PC-9 (cell line): Measurements from ENCODE around the gene MEIS2. TPM values are rescaled to one million over a fixed set of nuclear protein-coding genes. Genes with fewer than 3 reads are reported as not detected.
A peak's percentile ranks its signal among the peaks of the same experiment; 100 is the strongest.

Source experiments
- BruUV-seq: library from RNA; stranded (reverse); fragments of 400-500 nt; replicated peaks from 2 replicates; lab custom pipeline; 2021; lab: Mats Ljungman, UMichigan
- CTCF ChIA-PET: fragments of 300-600 bp; sonication (Branson Sonifier 250); formaldehyde crosslinking; loops from one replicate; lab custom pipeline; 2022; ENCODE audit warnings: antibody characterized with exemption; lab: Charles Lee
- POLR2A ChIA-PET: fragments of 300-600 bp; sonication (Branson Sonifier 250); formaldehyde crosslinking; loops from one replicate; lab custom pipeline; 2022; ENCODE audit warnings: antibody characterized with exemption; ENCODE audit not compliant: unreplicated experiment; lab: Charles Lee
- DNase-seq, 2 experiments: peaks; one replicate each; pipeline versions ENCODE4 v3.0.0 to v3.0.0-alpha.2; 2015 to 2022; ENCODE audit warnings: mixed read lengths in 1 of 2
- H2AFZ ChIP-seq: fragments of 200-600 bp; sonication (generic); 2 replicates; pipeline ENCODE4 v1.8.1; 2017; ENCODE audit warnings: antibody characterized with exemption
- H3F3A ChIP-seq: fragments of 200-600 bp; sonication (generic); 2 replicates; pipeline ENCODE4 v1.8.1; 2017; ENCODE audit warnings: antibody characterized with exemption, mild to moderate bottlenecking, low read depth; ENCODE audit not compliant: insufficient read depth
- H3K27ac ChIP-seq: fragments of 200-600 bp; sonication (generic); 2 replicates; pipeline ENCODE4 v1.6.1; 2016; ENCODE audit warnings: mixed run types
- H3K27me3 ChIP-seq: fragments of 200-600 bp; sonication (generic); 2 replicates; pipeline ENCODE4 v1.6.1; 2016; ENCODE audit warnings: low read depth, mixed run types; ENCODE audit not compliant: insufficient read depth
- H3K36me3 ChIP-seq: fragments of 200-600 bp; sonication (generic); 2 replicates; pipeline ENCODE4 v1.6.1; 2016; ENCODE audit warnings: low read depth, mixed run types
- H3K4me1 ChIP-seq: fragments of 200-600 bp; sonication (generic); replicated peaks from 2 replicates; pipeline ENCODE4 v1.6.1; 2016; ENCODE audit warnings: mixed run types; ENCODE audit not compliant: insufficient read depth
- H3K4me2 ChIP-seq: fragments of 200-600 bp; sonication (generic); 2 replicates; pipeline ENCODE4 v1.6.1; 2017; ENCODE audit warnings: mixed run types
- H3K4me3 ChIP-seq: fragments of 200-600 bp; sonication (generic); 2 replicates; pipeline ENCODE4 v1.6.1; 2016; ENCODE audit warnings: mixed run types
- H3K79me2 ChIP-seq: fragments of 200-600 bp; sonication (generic); 2 replicates; pipeline ENCODE4 v1.6.1; 2017; ENCODE audit warnings: low read depth, mixed run types
- H3K9me2 ChIP-seq: fragments of 200-600 bp; sonication (generic); 2 replicates; pipeline ENCODE4 v1.8.1; 2017; ENCODE audit warnings: mild to moderate bottlenecking; ENCODE audit not compliant: insufficient read depth
- H3K9me3 ChIP-seq: fragments of 200-600 bp; sonication (generic); 2 replicates; pipeline ENCODE4 v1.8.1; 2016; ENCODE audit warnings: low read depth; ENCODE audit not compliant: insufficient read depth
- H4K20me1 ChIP-seq: fragments of 200-600 bp; sonication (generic); 2 replicates; pipeline ENCODE4 v1.8.1; 2017; ENCODE audit not compliant: insufficient read depth
- EZH2 ChIP-seq: fragments of 200-600 bp; sonication (generic); IDR thresholded peaks from 2 replicates; pipeline ENCODE4 v1.8.0; 2017; ENCODE audit warnings: antibody characterized with exemption, low read depth
- intact Hi-C: fragments of 100-400 bp; cut with micrococcal nuclease; formaldehyde crosslinking; loops from one replicate; pipeline ENCODE4 v1.10.0; 2022; ENCODE audit not compliant: unreplicated experiment
- total RNA-seq: library from RNA; stranded (reverse); gene quantifications from 2 replicates; pipeline ENCODE4 v1.2.3, GENCODE V29; 2021
- TF ChIP-seq, protein P1 (sequence below): fragments of 200-600 bp; sonication (generic); conservative IDR thresholded peaks from 2 replicates; pipeline ENCODE4 v1.6.1; 2017; ENCODE audit warnings: mixed run types, antibody characterized with exemption, mild to moderate bottlenecking, moderate library complexity

The MEIS2 gene
- total RNA-seq, 1 experiment from 2014 or later = 29.1 TPM

DNA sequence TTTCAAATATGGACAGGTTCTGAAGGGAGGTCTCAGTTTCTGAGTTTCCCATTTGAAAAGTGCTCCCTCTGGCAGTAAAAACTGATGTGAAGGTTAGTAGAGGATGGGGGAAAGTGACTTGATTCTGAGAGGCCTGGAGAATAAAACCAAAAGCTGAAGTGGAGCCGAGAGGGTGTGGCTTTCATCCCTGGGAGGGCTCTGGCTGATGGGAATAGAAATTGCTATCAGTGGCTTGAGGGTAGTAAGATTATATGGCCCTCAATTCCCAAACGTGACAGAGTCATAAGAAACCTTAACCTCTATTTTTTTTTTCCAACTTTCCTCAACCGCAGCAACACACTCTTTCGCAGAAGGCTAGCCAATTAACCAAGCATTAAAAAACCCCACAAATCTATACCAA lies 185.9 kb downstream of the MEIS2 start:
- CTCF ChIA-PET = no interaction called here
- Histone ChIP-seq H3F3A (no peaks in the 10 kb centered on the region), H3K4me3 (no peak overlapping the region), H3K27ac (no peak overlapping the region), H3K4me2 (no peak overlapping the region), H4K20me1 (no peaks in the 10 kb centered on the region), H3K36me3 (no peaks in the 10 kb centered on the region), H3K4me1 (peaks cover 27% of the 10 kb centered on the region), H3K9me2 (no peaks in the 10 kb centered on the region), H3K27me3 (no peaks in the 10 kb centered on the region), H2AFZ (no peak overlapping the region), H3K9me3 (no peaks in the 10 kb centered on the region), H3K79me2 (no peaks in the 10 kb centered on the region)
- intact Hi-C loops = no loop called here
- no peak for DNase-seq
- TF ChIP-seq, protein P1, sequence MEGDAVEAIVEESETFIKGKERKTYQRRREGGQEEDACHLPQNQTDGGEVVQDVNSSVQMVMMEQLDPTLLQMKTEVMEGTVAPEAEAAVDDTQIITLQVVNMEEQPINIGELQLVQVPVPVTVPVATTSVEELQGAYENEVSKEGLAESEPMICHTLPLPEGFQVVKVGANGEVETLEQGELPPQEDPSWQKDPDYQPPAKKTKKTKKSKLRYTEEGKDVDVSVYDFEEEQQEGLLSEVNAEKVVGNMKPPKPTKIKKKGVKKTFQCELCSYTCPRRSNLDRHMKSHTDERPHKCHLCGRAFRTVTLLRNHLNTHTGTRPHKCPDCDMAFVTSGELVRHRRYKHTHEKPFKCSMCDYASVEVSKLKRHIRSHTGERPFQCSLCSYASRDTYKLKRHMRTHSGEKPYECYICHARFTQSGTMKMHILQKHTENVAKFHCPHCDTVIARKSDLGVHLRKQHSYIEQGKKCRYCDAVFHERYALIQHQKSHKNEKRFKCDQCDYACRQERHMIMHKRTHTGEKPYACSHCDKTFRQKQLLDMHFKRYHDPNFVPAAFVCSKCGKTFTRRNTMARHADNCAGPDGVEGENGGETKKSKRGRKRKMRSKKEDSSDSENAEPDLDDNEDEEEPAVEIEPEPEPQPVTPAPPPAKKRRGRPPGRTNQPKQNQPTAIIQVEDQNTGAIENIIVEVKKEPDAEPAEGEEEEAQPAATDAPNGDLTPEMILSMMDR = no peak
- no peak for TF ChIP-seq EZH2
- POLR2A ChIA-PET = no interaction called here
- no TSS peak for BruUV-seq

DNA sequence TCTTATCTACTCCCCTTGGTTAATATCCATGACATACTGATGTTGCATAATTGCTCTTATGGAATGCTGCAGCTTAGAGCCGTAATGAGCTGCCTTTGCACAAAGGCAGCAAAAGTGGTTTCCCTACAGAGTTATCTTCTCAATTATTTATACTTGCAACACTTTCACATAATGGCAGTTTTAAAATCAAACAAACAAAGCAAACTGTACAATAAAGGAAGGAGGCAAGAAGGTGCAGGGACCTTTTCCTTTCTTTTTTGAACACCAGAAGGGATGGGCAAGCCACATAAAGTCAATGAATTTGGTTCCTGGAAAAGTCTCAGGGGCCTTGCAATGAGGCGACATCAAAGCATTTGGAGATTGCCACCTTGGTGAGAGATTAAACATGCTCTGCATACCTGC lies 188.0 kb downstream of the MEIS2 start:
- Histone ChIP-seq H3K9me2 (no peaks in the 10 kb centered on the region), H3K79me2 (no peaks in the 10 kb centered on the region), H3F3A (no peaks in the 10 kb centered on the region), H3K4me3 (no peak overlapping the region), H4K20me1 (no peaks in the 10 kb centered on the region), H3K4me1 (peaks cover 27% of the 10 kb centered on the region), H3K9me3 (no peaks in the 10 kb centered on the region), H3K27ac (no peak overlapping the region), H2AFZ (no peak overlapping the region), H3K27me3 (no peaks in the 10 kb centered on the region), H3K36me3 (no peaks in the 10 kb centered on the region), H3K4me2 (no peak overlapping the region)
- ChIA-PET CTCF (no interaction called here), POLR2A (no interaction called here)
- DNase-seq = peak in 1 of 2 experiments; percentile 68
- no peak for TF ChIP-seq EZH2
- TF ChIP-seq, protein P1 = no peak
- intact Hi-C loops = no loop called here
- no TSS peak for BruUV-seq

DNA sequence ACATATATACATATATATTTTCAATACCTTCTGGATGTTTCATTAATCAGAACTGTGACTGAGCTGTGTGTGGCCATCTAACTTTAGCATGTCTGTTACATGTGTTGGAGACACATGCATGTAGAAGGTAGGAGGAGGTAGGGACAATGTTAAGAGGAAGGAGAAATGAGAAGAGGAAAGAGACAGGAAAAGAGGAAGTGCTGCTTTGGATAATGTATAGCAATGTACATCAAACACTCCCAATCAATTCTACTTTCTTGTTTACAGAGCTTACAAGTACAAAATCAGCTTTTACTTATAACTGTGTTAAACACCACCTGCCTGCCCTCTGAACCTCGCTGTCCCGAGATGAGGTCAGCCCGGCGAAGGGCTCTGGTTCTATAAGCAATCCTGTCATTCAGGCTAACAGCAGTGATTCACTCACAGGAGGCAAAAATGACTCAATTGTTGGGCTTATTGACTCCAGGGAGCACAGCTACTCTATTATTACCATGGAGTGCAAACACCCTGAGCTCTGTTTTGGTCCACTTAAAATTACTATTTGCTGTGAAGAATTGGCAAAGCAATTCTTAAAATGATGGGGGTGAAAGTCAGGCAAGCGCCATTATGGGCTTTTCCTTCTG lies 188.9 kb downstream of the MEIS2 start:
- H3K4me1 ChIP-seq = peaks cover 27% of the 10 kb centered on the region

More for the DNA sequence above, 188.9 kb downstream of the MEIS2 start:
- H3K27ac ChIP-seq = no peak overlapping the region
- H2AFZ ChIP-seq = no peak overlapping the region
- intact Hi-C loops = no loop called here
- no peaks in the 10 kb centered on the region for H3K36me3 ChIP-seq
- H3F3A ChIP-seq = no peaks in the 10 kb centered on the region
- no peak overlapping the region for H3K4me3 ChIP-seq
- no peaks in the 10 kb centered on the region for H3K27me3 ChIP-seq
- no peaks in the 10 kb centered on the region for H4K20me1 ChIP-seq
- H3K4me2 ChIP-seq = no peak overlapping the region
- CTCF ChIA-PET = no interaction called here
- H3K9me2 ChIP-seq = no peaks in the 10 kb centered on the region
- BruUV-seq = no TSS peak
- no peaks in the 10 kb centered on the region for H3K9me3 ChIP-seq
- no peaks in the 10 kb centered on the region for H3K79me2 ChIP-seq
- TF ChIP-seq EZH2 = no peak
- TF ChIP-seq, protein P1 = no peak
- POLR2A ChIA-PET = no interaction called here
- DNase-seq = peak in 1 of 2 experiments; percentile 64
